HepG2 (cell line): Measurements from ENCODE around the gene NELFB. TPM values are rescaled to one million over a fixed set of nuclear protein-coding genes. Genes with fewer than 3 reads are reported as not detected.
"Not testable (repeated sequence)": the region's sequence is repeated elsewhere in the genome, so short reads cannot be mapped to it uniquely, and the experiment has no call there.

Source experiments
- ATAC-seq: fragments of 200-7000 bp; cut with Tn5 transposase; 3 replicates; pipeline ENCODE4 v1.9.1; 2020; ENCODE audit warnings: mild to moderate bottlenecking, moderate library complexity
- BruUV-seq: library from RNA; stranded (reverse); fragments of 400-500 nt; replicated peaks from 2 replicates; lab custom pipeline; 2021; lab: Mats Ljungman, UMichigan
- CTCF ChIA-PET: fragments of 300-600 bp; formaldehyde crosslinking; extraction: SDS; loops from one replicate; lab custom pipeline; 2021; ENCODE audit warnings: low total read pairs, inconsistent platforms, low intra/inter-chr PET ratio; lab: Yijun Ruan, JAX
- POLR2A ChIA-PET: fragments of 350-600 bp; sonication (Branson Sonifier 250); formaldehyde crosslinking; loops from one replicate; lab custom pipeline; 2020; ENCODE audit warnings: antibody characterized with exemption, inconsistent platforms; lab: Yijun Ruan, JAX
- DNase-seq: peaks from one replicate; pipeline ENCODE4 v3.0.0-alpha.2; 2015; ENCODE audit warnings: low spot score
- FAIRE-seq: peaks from 3 replicates; lab custom pipeline; 2011; peaks lifted over from hg19 to GRCh38; lab: Jason Lieb, UNC
- H2AFZ ChIP-seq: one replicate; pipeline ENCODE4 v1.6.1; 2011; ENCODE audit warnings: low read length, inconsistent platforms
- H3K27ac ChIP-seq: fragments of 300-600 bp; 3 replicates; pipeline ENCODE4 v1.8.0; 2011; ENCODE audit warnings: mixed run types, mild to moderate bottlenecking, mixed read lengths, low read length, inconsistent platforms; ENCODE audit not compliant: insufficient read depth; ENCODE audit errors: extremely low read length
- H3K27me3 ChIP-seq, 2 experiments: fragments of 200-600 bp in 1 of 2; 2 replicates in 1 of 2; 3 replicates in 1 of 2; pipeline versions ENCODE4 v1.6.0 to v1.8.0; 2011; ENCODE audit warnings: low read length in 2 of 2, mild to moderate bottlenecking in 2 of 2, moderate library complexity in 2 of 2, inconsistent platforms in 1 of 2; ENCODE audit not compliant: insufficient read depth in 2 of 2, control insufficient read depth in 1 of 2
- H3K36me3 ChIP-seq, 2 experiments: fragments of 200-600 bp in 1 of 2; replicated peaks in 1 of 2; 2 replicates in 1 of 2; 3 replicates in 1 of 2; pipeline versions ENCODE4 v1.5.1 to v1.8.0; 2011; ENCODE audit warnings: low read length in 2 of 2, inconsistent platforms in 1 of 2; ENCODE audit not compliant: insufficient read depth in 2 of 2, control insufficient read depth in 1 of 2
- H3K4me1 ChIP-seq: 2 replicates; pipeline ENCODE4 v1.5.1; 2012; ENCODE audit warnings: low read length, inconsistent platforms; ENCODE audit not compliant: insufficient read depth
- H3K4me2 ChIP-seq: 2 replicates; pipeline ENCODE4 v1.6.0; 2011; ENCODE audit warnings: low read depth, low read length, inconsistent platforms
- H3K4me3 ChIP-seq, 3 experiments: fragments of 200-600 bp in 1 of 3; sonication (generic), shearing (Covaris generic) in 1 of 3; replicated peaks in 1 of 3; 2 replicates each; pipeline ENCODE4 v1.5.1; 2011 to 2016; ENCODE audit warnings: low read length in 3 of 3, inconsistent platforms in 2 of 3, low read depth in 2 of 3, mild to moderate bottlenecking in 2 of 3, control low read depth in 1 of 3, mixed read lengths in 1 of 3; ENCODE audit not compliant: insufficient read depth in 1 of 3
- H3K79me2 ChIP-seq: one replicate; pipeline ENCODE4 v1.6.1; 2011; ENCODE audit warnings: low read length, inconsistent platforms; ENCODE audit not compliant: insufficient read depth
- H3K9ac ChIP-seq: 2 replicates; pipeline ENCODE4 v1.6.0; 2011; ENCODE audit warnings: mild to moderate bottlenecking, low read depth, low read length, inconsistent platforms; ENCODE audit not compliant: insufficient read depth
- H3K9me3 ChIP-seq: 2 replicates; pipeline ENCODE4 v1.5.1; 2012; ENCODE audit warnings: mild to moderate bottlenecking, low read length
- H4K20me1 ChIP-seq: 2 replicates; pipeline ENCODE4 v1.6.0; 2011; ENCODE audit warnings: inconsistent platforms, mild to moderate bottlenecking, low read length, moderate library complexity; ENCODE audit not compliant: insufficient read depth
- CTCF ChIP-seq: sonication (generic); formaldehyde crosslinking; IDR thresholded peaks from 2 replicates; pipeline ENCODE4 v1.5.0; 2020; ENCODE audit warnings: mild to moderate bottlenecking, missing genetic modification reagents, moderate library complexity
- ERF ChIP-seq: IDR thresholded peaks from 2 replicates; pipeline ENCODE4 v1.6.1; 2018; ENCODE audit warnings: missing biosample characterization, missing genetic modification reagents
- KDM2A ChIP-seq: sonication (generic); formaldehyde crosslinking; IDR thresholded peaks from 2 replicates; pipeline ENCODE4 v1.4.0; 2020; ENCODE audit warnings: low read depth, missing genetic modification reagents, borderline replicate concordance
- RAD21 ChIP-seq: fragments of 450-650 bp; formaldehyde crosslinking; IDR thresholded peaks from 2 replicates; pipeline ENCODE4 v1.5.0; 2020; ENCODE audit warnings: mild to moderate bottlenecking
- RFX5 ChIP-seq: IDR thresholded peaks from 2 replicates; pipeline ENCODE4 v1.6.1; 2011; ENCODE audit warnings: low read depth, low read length, improper control_type of control experiment
- STAG1 ChIP-seq: sonication (generic); formaldehyde crosslinking; IDR thresholded peaks from 2 replicates; pipeline ENCODE4 v1.4.0; 2020; ENCODE audit warnings: missing genetic modification reagents
- ZBTB33 ChIP-seq: sonication (generic); formaldehyde crosslinking; IDR thresholded peaks from 2 replicates; pipeline ENCODE4 v1.4.0; 2020; ENCODE audit warnings: missing genetic modification reagents
- ZBTB38 ChIP-seq: sonication (generic); formaldehyde crosslinking; IDR thresholded peaks from 2 replicates; pipeline ENCODE4 v1.5.1; 2020; ENCODE audit warnings: mild to moderate bottlenecking, missing genetic modification reagents
- ZMAT3 ChIP-seq: sonication (generic); formaldehyde crosslinking; conservative IDR thresholded peaks from 2 replicates; pipeline ENCODE4 v1.7.0; 2021; ENCODE audit warnings: missing genetic modification reagents
- WGBS: methylation state at CpG from one replicate; pipeline ENCODE4 v1.1.6; 2017; ENCODE audit warnings: low lambda C conversion rate; 5-methylcytosine and 5-hydroxymethylcytosine counted together
- in situ Hi-C: cut with HindIII; loops from 2 replicates; pipeline ENCODE4 v1.10.0; 2017; ENCODE audit warnings: low pct_unique_long_range_greater_than_20kb; ENCODE audit not compliant: extremely low pct_ligation_motif_present
- intact Hi-C: fragments of 100-400 bp; cut with micrococcal nuclease; formaldehyde crosslinking; loops from one replicate; pipeline ENCODE4 v1.10.0; 2022; ENCODE audit not compliant: unreplicated experiment
- polyA plus RNA-seq, 8 experiments: library from polyadenylated mRNA; depleted of rRNA in 3 of 8; stranded (reverse) in 7 of 8; unstranded in 1 of 8; fragments of >200 nt; fragmentation: Illumina TruSeq in 4 of 8; extraction: Trizol in 4 of 8; gene quantifications; 2 replicates each; pipeline versions ENCODE4 v1.2.1 to v1.2.3, GENCODE V29; 2011 to 2016; ENCODE audit warnings: low read depth in 4 of 8, missing spikeins in 1 of 8, mixed read lengths in 1 of 8; ENCODE audit not compliant: insufficient read depth in 1 of 8
- total RNA-seq, 5 experiments: library from RNA; depleted of rRNA; stranded (reverse); fragments of >200 nt; fragmentation: Illumina TruSeq; extraction: Trizol; gene quantifications; 2 replicates each; pipeline ENCODE4 v1.2.3, GENCODE V29; 2016; ENCODE audit warnings: low read depth in 1 of 5

NELFB gene
- total and polyA plus RNA-seq, 2 of the 13 experiments (the other 11 are each of a cell fraction or from before 2014, with no cell fraction given) = 26.5 to 45.8 TPM

- TF ChIP-seq ZMAT3 = no peak
These were observed 1.7 kb downstream of the NELFB start (continued) for GRCh38 chr9:137256856-137257255.

GRCh38 chr9:137262173-137262908, 7.2 kb downstream of the NELFB start:
- H3K27me3 ChIP-seq, in situ Hi-C loops, H3K9ac ChIP-seq, H3K9me3 ChIP-seq, H4K20me1 ChIP-seq, BruUV-seq, H3K4me2 ChIP-seq, H3K4me3 ChIP-seq, H3K79me2 ChIP-seq, H2AFZ ChIP-seq, H3K27ac ChIP-seq, ATAC-seq, DNase-seq, intact Hi-C loops, FAIRE-seq, H3K4me1 ChIP-seq: not testable (repeated sequence)
- ChIA-PET CTCF (interaction anchor here (0.9 to 2.1 kb wide), 2 partner anchors 26 to 74 kb away, joined by 3 to 13 read pairs; partner anchors contain the start of genes ANAPC2 and SSNA1), POLR2A (interaction anchor here (0.8 to 14.2 kb wide), 5 partner anchors 15 to 33 kb away, joined by 3 to 317 read pairs (median 5); partner anchors contain the start of genes TOR4A and TUBB4B)
- H3K36me3 ChIP-seq = peaks cover 13 to 20% of the 10 kb centered on the region in 2 experiments; a peak in 4 of 5 replicates
- 47% methylated on average over 14 of the region's 15 CpGs for WGBS
- TF ChIP-seq STAG1 (CRISPR knock-in tag) (peak; percentile 51), KDM2A (CRISPR knock-in tag) (peak; percentile 21; the same call in 1 of the 2 replicates), CTCF (peak; percentile 54), RAD21 (CRISPR knock-in tag) (peak; percentile 20; the same call in 1 of the 2 replicates), ERF (CRISPR knock-in tag) (0 out of 2 replicates have a peak, but pooled peaks have one; percentile 26), ZBTB33 (CRISPR knock-in tag) (peak; percentile 99), ZBTB38 (CRISPR knock-in tag) (peak; percentile 86), RFX5 (peak; percentile 48; the same call in 1 of the 2 replicates)
